Stimulated activated CD8-positive, alpha-beta memory T cell treated with anti-CD3 and anti-CD28 coated beads, Interleukin-7, amount 100 ng/mL, for 1 hour (primary cell): Measurements from ENCODE around the gene IMMP2L.

ENCODE experiments used
- DNase-seq, 2 donors: peaks; one replicate each; pipeline ENCODE4 v3.0.0-alpha.2; 2020; ENCODE audit warnings: low read depth in 2 of 2

The IMMP2L gene

GRCh38 chr7:111558991-111559390, 3.3 kb downstream of the IMMP2L start:
- no peak for DNase-seq

GRCh38 chr7:111556977-111557376, 5.3 kb downstream of the IMMP2L start:
- no peak for DNase-seq

- no peak for DNase-seq
Measured at GRCh38 chr7:111554086-111554485, 8.2 kb downstream of the IMMP2L start.

- no peak for DNase-seq
Measured at GRCh38 chr7:111541067-111541466, 21.2 kb downstream of the IMMP2L start.

- no peak for DNase-seq
Measured at GRCh38 chr7:111540199-111540815, 22.0 kb downstream of the IMMP2L start.

- no peak for DNase-seq
Measured at GRCh38 chr7:111537134-111537533, 25.2 kb downstream of the IMMP2L start.

GRCh38 chr7:111535142-111535870, 27.0 kb downstream of the IMMP2L start:
- DNase-seq: no peak

GRCh38 chr7:111532625-111533024, 29.7 kb downstream of the IMMP2L start:
- no peak for DNase-seq

GRCh38 chr7:111531993-111532392, 30.3 kb downstream of the IMMP2L start:
- no peak for DNase-seq

GRCh38 chr7:111530356-111530668, 32.0 kb downstream of the IMMP2L start:
- DNase-seq: no peak

GRCh38 chr7:111529507-111530355, 32.6 kb downstream of the IMMP2L start:
- no peak for DNase-seq

- no peak for DNase-seq
Measured at GRCh38 chr7:111528331-111528730, 34.0 kb downstream of the IMMP2L start.

GRCh38 chr7:111527545-111527944, 34.7 kb downstream of the IMMP2L start:
- no peak for DNase-seq

GRCh38 chr7:111525100-111525499, 37.2 kb downstream of the IMMP2L start:
- no peak for DNase-seq

GRCh38 chr7:111521660-111522059, 40.6 kb downstream of the IMMP2L start:
- DNase-seq: no peak

- no peak for DNase-seq
Measured at GRCh38 chr7:111518264-111518663, 44.0 kb downstream of the IMMP2L start.

GRCh38 chr7:111517549-111517951, 44.7 kb downstream of the IMMP2L start:
- DNase-seq: no peak

GRCh38 chr7:111516612-111517011, 45.7 kb downstream of the IMMP2L start:
- DNase-seq: no peak

GRCh38 chr7:111513566-111513965, 48.7 kb downstream of the IMMP2L start:
- no peak for DNase-seq

- DNase-seq: no peak
Measured at GRCh38 chr7:111511845-111512244, 50.4 kb downstream of the IMMP2L start.

GRCh38 chr7:111510584-111511378, 51.5 kb downstream of the IMMP2L start:
- no peak for DNase-seq

GRCh38 chr7:111510062-111510461, 52.2 kb downstream of the IMMP2L start:
- DNase-seq: no peak
